GM19351 (cell line): ENCODE data around the gene RPL6.
A peak's percentile ranks its signal among the peaks of the same experiment; 100 is the strongest.
"Not testable (repeated sequence)": the region's sequence is repeated elsewhere in the genome, so short reads cannot be mapped to it uniquely, and the experiment has no call there.

Experiments used
- ATAC-seq: cut with Tn5 transposase; IDR thresholded peaks from one replicate; pipeline ENCODE4 v1.9.1; 2021; ENCODE audit warnings: mild to moderate bottlenecking, moderate library complexity; ENCODE audit not compliant: unreplicated experiment

RPL6 gene

DNA sequence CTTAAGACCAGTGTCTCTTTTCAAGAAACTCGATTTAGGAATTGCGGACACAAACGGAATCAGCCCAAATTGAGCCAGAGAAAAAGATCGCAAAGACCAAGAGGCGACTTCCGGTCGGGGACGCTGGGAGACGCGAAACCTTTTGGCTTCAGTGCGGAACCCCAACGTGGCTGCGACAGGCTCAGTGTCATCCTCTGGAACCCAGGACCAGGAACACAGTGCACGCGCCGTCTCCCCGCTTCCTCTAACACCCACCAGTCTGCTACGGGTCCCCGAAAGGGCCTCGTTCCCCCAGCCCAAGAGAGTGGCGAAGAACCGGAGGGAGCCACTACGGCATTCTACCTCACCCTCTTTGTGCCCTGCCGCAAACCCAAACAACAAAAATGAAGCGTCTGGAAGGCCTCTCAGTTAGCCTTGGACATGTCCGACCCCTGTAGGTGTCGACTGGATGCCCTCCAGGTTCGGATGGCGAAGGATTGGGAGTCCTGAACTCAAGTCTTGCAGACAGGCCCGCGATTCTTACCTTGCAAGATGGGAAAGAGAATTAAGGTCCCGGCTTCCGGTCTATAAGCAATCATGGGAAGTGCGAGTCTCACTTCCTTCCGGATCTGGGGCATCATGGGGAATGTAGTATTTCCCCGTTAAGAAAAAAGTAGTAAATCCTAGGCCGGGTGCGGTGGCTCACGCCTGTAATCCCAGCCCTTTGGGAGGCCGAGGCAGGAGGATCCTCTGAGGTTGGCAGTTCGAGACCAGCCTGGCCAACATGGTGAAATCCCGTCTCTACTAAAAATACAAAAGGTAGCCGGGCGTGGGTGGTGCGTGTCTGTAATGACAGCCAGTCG lies at the start of gene RPL6:
TSS of gene RPL6 (minus strand) at position 542 of the 842 bp plus-strand sequence. CDS start 949 bp downstream, outside the sequence.
- peak; percentile 81 for ATAC-seq

DNA sequence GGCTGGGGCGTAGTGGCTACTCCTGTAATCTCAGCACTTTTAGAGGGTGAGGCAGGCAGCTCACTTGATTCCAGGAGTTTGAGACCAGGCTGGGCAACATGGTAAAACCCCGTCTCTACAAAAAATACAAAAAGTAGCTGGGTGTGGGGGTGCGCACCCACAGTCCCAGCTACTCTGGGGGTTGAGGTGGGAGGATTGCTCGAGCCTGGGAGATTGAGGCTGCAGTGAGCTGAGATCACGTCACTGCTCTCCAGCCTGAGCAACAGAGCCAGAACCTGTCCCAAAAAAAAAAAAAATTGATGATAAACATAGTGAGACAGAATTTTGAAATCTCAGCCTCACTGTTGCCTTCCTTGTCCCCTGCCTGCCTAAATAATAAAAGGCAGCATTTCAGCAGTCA lies 49.3 kb upstream of the RPL6 start:
- ATAC-seq = no peak

DNA sequence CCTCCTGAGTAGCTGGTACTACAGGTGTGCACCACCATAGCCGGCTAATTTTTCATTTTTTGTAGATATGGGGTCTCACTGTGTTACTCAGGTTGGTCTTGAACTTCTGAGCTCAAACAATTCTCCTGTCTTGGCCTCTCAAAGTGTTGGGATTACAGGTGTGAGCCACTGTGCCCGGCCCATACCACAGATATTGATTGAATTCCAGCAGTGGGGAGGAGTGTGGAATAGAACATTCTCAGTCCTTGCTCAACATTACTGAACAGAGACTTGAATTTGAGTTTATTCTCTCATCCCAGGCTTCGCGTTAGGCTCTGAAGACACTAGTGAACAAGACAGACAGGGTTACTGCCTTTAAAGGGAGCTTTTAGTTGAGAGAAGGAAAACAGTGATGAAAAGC lies 48.9 kb upstream of the RPL6 start:
- ATAC-seq = no peak

DNA sequence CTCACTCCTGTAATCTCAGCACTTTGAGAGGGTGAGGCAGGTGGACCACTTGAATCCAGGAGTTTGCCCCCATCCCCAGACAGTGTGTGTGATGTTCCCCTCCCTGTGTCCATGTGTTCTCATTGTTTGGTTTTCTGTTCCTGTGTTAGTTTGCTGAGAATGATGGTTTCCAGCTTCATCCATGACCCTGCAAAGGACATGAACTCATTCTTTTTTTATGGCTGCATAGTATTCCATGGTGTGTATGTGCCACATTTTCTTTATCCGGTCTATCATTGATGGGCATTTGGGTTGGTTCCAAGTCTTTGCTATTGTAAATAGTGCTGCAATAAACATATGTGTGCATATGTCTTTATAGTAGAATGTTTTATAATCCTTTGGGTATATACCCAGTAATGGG lies 47.7 kb upstream of the RPL6 start:
- not testable (repeated sequence) for ATAC-seq

DNA sequence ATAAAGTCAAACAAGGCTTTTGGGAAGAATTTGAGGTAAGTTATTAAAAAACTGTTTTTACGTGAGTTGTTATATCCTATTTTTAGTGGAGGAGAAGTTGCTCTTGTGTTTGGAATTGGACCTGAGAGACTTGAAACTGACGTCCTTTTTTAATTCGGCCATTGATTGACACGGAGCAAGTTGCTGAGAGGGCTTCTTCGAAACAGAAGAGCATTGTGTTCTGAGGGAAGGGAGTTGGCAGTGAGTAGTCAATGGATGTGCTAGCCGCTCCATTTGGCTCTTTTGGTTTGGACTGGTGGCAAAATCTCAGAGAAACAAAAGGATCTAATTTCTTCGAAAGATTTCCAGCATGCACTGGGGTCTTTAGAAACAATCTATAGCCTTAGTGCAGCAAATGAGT lies 46.6 kb upstream of the RPL6 start:
- ATAC-seq = no peak

DNA sequence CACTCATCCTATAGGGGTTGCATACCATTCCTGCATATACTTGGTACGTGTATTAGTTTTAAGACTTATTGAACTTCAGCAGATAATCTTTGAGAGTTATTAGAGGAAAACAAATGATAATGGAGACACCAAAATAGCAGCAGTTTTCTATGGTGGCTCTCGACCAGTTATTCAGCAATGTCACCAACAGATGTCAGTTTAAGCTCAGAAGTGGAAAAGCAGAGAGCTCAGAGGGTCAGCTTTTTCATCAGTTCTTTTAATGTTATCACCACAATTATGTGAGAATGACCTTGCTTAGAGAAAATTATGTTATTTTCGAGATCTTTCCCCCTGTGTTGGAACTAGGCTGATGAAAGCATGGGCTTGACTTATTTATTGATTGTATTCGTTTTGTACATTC lies 41.3 kb upstream of the RPL6 start:
- ATAC-seq = no peak

DNA sequence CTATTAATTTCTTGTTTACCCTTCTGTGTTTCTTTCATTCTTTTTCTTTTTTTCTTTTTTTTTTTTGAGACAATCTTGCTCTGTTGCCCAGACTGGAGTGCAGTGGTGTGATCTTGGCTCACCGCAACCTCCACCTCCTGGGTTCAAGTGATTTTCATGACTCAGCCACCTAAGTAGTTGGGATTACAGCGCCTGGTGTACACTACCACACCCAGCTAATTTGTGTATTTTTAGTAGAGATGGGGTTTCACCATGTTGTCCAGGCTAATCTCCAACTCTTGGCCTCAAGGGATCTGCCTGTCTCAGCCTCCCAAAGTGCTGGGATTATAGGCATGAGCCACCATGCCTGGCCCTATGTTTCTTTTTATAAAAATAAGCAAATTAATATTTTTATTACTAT lies 38.8 kb upstream of the RPL6 start:
- ATAC-seq = not testable (repeated sequence)

DNA sequence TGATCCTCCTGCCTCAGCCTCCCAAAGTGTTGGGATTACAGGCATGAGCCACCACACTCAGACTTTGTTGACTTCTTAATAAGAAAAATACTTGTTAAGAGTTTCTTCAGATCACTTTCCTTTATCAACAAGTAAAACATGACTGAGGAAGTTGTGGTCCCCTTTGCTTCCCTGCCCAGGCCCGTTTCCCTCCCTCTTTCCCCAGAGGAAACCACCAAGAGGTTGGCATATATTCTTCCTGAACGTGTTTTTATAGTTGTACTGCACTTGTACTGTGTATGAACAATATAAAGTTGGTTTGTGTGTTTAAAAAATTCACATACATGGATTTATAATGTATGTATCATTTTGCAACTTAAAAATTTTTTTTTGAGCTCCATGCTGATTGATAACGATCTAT lies 37.7 kb upstream of the RPL6 start:
- no peak for ATAC-seq

DNA sequence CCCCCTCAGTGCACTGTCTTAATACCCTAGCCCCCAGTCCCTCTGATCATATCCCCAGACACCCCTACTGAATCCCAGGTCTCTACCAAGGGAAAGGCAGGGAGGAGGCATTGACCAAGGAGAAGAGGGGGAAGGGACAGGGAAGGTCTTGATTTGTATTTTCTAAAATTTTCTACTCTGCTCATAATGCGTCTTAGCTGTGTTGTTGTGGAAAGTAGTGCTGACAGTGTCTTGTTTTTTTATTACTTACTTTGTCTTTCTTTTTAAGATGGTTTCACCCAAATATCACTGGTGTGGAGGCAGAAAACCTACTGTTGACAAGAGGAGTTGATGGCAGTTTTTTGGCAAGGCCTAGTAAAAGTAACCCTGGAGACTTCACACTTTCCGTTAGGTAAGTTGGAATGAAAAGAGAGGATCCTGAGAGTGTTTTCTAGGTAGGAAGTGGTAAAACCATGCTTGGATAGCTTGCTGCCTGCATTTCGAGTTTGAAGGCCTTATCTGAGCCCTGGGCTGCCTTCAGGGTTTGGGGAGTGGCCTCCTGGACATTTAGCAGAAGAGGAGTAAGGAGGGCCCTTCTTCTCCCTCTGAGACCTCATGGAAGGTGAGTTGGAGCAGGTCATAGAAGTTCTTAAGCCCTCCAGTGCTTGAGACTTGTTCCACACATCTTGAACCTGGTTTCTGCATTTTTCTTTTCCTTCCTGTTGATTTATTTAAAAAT lies 36.8 kb upstream of the RPL6 start:
- ATAC-seq = no peak

DNA sequence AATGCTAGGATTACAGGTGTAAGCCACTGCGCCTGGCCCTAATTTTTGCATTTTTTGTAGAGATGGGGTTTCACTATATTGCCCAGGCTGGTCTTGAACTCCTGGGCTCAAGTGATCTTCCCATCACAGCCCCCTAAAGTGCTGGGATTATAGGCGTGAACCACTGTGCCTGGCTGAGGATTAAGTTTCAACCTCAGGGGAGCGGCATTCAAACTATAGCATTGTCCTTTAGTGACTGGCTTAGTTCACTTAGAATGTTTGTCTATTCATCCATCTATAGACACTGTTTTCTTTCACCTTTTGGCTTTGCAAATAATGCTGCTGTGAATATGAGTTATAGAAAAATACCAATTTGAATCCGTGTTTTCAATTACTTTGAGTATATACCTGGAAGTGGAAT lies 34.5 kb upstream of the RPL6 start:
- ATAC-seq = no peak

DNA sequence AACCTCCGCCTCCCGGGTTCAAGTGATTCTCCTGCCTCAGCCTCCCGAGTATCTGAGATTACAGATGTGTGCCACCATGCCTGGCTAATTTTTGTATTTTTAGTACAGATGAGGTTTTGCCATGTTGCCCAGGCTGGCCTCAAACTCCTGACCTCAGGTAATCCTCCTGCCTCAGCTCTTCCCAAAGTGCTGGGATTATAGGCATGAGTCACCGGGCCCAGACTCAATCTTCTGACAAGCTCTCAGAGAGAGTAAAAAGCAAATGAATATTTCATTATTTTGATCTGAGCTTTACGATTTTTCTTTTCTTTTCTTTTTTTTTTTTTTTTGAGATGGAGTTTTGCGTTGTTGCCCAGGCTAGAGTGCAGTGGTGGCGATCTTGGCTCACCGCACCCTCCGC lies 31.2 kb upstream of the RPL6 start:
- not testable (repeated sequence) for ATAC-seq

DNA sequence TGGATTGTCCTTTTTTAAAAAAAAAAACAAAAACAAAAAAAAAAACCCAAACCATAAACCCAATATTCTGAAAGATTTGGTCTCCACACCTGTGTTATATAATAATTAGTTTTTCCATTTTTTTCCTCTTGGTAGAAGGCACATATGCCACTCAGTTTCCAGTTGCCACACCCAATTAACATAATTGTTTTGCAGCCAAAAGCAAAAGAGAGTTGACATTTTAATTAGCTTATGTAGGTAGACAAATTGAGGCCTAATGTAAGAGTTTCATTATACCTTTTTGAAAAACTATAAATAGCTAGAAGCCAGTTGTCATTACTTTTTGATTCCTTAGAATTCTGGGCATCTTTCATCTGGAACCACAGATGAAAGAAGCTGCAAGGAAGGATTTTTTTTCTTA lies 30.4 kb upstream of the RPL6 start:
- ATAC-seq = no peak

DNA sequence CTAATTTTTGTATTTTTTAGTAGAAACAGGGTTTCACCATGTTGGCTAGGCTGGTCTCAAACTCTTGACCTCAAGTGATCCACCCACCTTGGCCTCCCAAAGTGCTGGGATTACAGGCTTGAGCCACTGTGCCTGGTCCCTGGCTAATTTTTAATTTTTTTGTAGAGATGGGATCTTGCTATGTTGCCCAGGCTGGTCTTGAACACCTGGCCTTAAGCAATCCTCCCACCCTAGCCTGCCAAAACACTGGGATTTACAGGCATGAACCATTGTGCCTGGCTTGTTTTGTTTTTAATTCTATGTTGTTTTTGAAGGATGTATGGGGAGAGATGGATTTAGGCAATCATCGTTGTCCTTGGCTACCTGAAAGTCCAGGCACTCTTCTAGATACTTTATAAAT lies 29.2 kb upstream of the RPL6 start:
- ATAC-seq = not testable (repeated sequence)

DNA sequence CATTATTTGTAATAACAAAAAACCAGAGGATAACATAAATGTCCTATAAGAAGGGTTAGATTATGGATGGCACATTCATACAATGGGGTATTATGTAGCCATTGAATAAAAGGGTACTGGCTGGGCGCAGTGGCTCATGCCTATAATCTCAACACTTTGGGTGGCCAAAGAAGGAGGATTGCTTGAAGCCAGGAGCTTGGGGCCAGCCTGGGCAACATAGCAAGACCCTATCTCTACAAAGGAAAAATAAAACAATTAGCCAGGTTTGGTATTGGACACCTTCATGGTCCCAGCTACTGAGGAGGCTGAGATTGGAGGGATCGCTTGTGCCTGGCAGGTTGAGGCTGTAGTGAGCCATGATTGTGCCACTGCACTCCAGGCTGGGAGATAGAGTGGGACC lies 24.1 kb upstream of the RPL6 start:
- ATAC-seq = no peak

DNA sequence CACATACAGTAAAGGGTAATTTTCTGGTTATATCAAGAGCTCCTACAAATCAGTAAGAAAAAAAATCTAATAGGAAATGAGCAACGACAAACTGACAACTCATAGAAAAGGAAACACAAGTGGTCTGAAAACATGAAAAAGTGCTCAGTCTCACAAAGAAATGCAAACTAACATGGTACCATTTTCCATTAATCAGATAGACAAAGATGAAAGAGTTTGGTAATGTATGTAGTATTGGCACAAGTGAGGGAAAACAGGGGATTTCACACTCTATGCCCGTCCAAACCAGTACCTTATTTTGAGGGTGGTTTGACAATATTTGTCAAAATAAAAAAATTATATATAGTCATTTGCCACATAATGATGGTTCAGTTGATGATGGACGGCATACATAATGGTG lies 22.6 kb upstream of the RPL6 start:
- ATAC-seq = no peak

DNA sequence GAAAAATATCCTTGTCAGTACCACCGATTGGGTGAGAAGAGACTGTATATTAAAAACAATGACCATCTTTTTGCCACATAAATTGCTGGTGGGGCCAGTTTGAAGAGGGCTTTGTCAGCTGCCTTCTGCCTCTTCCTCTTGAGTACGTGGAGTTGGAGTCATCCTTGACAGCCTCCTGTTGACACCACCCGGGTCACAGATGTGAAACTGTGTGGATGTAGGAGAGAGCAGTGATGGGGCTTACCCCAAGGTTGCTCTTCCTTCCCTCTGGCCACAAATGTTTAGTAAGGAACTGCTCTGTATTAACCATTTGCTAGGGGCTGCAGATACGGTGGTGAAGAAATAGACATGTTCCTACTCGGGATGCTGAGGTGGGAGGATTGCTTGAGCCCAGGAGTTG lies 21.5 kb upstream of the RPL6 start:
- no peak for ATAC-seq

DNA sequence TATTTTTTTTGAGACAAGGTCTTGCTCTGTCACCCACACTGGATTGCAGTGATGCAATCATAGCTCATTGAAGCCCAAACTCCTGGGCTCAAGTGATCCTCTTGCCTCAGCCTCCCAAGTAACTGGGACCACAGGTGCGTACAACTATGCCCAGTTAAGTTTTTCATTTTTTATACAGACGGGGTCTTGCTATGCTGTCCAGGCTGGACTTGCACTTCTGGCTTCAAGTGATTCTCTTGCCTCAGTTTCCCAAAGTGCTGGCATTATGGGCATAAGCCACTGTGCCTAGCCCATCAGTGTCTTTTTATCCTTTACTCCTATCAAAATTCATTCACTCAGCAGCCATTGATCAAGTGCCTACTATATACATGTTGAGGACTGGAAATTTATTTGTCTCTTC lies 18.4 kb upstream of the RPL6 start:
- ATAC-seq = no peak

DNA sequence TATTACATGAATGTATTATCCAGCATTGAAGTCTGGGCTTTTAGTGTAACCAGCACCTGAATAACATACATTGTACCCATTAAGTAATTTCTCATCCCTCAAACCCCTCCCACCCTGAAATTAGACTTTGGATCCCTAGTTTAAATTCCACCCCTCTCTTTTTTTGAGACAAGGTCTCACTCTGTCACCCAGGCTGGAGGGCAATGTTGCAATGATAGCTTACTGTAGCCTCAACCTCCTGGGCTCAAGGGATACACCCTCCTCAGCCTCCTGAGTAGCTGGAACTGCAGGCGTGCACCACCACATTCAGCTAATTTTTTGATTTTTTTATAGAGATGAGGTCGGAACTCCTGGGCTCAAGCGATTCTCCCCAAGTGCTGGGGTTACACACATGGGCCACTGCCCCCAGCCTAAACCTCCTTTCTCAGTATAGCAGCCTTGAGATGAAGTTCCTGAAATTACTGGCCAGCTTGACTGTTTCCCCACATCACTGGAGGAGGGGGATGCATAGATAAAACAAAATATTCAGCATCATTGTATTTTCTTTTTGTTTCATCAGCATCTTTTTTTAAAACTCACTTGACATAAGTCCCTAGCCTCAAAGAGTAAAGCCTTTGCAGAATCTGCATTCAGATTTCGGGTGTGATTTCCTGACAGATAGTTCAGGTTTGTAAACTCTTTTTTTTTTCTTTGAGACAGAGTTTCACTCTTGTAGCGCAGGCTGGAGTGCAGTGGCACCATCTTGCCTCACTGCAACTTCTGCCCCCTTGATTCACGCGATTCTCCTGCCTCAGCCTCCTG lies 16.4 kb upstream of the RPL6 start:
- ATAC-seq = no peak

DNA sequence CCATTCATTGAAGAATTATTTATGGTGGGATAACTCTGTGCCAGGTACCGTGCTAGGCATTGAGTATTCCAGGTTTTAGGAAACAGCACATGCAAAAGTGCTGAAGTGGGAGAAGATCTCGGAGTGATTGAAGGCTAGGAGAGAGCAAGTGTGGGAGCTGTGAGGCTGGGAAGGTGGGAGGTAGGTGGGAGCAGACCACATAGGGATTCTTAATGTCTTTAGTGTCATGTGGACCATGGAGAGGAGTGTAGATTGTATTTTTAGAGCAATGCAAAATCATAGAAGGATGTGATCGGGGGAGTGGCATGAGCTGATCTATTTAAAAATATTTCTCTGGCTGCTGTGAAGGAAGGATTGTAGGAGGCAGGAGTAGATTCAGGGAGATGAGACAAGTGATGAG lies 14.7 kb upstream of the RPL6 start:
- ATAC-seq = no peak

DNA sequence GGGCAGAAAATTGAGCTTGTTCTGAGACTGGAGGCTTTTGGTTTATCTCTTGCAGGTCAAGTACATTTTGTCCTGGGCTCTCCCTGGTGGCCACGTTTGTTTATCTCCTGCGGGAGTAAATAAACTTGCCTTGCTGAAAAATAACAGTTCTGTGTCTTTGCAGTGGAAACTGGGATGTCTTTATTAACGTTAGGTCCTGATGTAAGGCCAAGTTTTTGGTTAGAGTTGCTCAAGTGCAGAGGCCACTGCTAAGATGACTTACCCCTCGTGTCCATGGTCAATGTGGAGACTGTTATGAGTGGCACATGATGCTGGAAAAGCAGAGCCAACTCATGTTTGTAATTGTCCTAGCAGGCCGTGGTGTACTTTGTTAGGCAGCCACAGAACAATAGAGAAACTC lies 13.1 kb upstream of the RPL6 start:
- ATAC-seq = no peak

DNA sequence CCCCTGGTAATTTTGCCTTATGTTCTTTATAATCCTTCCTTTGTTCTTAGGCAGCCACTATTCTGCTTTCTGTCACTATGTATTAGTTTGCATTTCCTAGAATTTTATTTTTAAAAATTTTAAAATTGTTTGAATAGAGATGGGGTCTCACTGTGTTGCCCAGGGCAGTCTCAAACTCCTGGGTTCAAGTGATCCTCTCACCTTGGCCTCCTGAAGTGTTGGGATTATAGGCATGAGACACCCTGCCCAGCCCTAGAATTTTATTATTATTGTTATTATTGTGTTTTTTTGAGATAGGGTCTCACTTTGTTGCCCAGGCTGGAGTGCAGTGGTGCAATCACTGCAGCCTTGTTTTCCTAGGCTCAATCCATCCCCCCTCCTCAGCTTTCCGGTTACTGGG lies 12.0 kb upstream of the RPL6 start:
- ATAC-seq = no peak

DNA sequence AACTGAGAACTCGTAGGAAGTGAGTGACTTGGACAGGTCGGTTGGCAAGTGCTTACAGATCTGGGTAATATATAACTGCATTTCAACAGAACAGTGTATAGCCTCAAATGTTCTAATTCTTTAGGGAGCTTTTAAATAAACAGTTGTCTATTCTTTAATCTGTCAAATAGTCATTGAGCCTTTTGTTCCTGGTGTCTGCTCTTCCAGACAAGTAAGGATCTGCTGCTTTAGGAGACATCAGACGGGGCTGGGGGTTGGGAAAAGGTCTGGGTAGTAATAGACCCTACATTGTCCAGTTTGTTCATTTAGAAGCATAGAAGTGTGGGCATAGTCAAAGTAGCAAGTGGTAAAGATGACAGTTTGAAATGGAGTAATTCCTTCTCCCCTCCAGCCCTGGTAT lies 11.3 kb upstream of the RPL6 start:
- no peak for ATAC-seq
